Neural cell (in vitro differentiated cells): Measurements from ENCODE around the gene ROCK1. TPM values are rescaled to one million over a fixed set of nuclear protein-coding genes. Genes with fewer than 3 reads are reported as not detected.

ENCODE experiments used
- H2AFZ ChIP-seq: fragments of 200-600, 300-800 bp; sonication (generic), shearing (Covaris generic); 2 replicates; pipeline ENCODE4 v1.6.0; 2014; ENCODE audit warnings: low read depth, mild to moderate bottlenecking, antibody characterized with exemption, low read length, moderate library complexity
- H3F3A ChIP-seq: fragments of 200-600 bp; shearing (Covaris generic); 2 replicates; pipeline ENCODE4 v1.6.1; 2016; ENCODE audit warnings: mild to moderate bottlenecking, moderate library complexity, mixed read lengths, antibody characterized with exemption, low read length; ENCODE audit not compliant: insufficient read depth, poor library complexity, severe bottlenecking
- H3K27ac ChIP-seq: fragments of 200-600, 300-800 bp; sonication (generic), shearing (Covaris generic); 2 replicates; pipeline ENCODE4 v1.5.1; 2014; ENCODE audit warnings: mild to moderate bottlenecking, low read length, moderate library complexity
- H3K27me3 ChIP-seq: fragments of 300-800, 200-600 bp; sonication (generic), shearing (Covaris generic); 2 replicates; pipeline ENCODE4 v1.6.0; 2014; ENCODE audit warnings: mild to moderate bottlenecking, low read depth, low read length, moderate library complexity; ENCODE audit not compliant: insufficient read depth
- H3K36me3 ChIP-seq: fragments of 300-800, 200-600 bp; sonication (generic), shearing (Covaris generic); 2 replicates; pipeline ENCODE4 v1.5.1; 2014; ENCODE audit warnings: mild to moderate bottlenecking, antibody characterized with exemption, low read length, moderate library complexity; ENCODE audit not compliant: insufficient read depth
- H3K4me2 ChIP-seq: fragments of 300-800, 200-600 bp; sonication (generic), shearing (Covaris generic); 2 replicates; pipeline ENCODE4 v1.6.0; 2014; ENCODE audit warnings: mild to moderate bottlenecking, low read length
- H3K4me3 ChIP-seq: fragments of 300-800, 200-600 bp; sonication (generic), shearing (Covaris generic); 2 replicates; pipeline ENCODE4 v1.5.1; 2014; ENCODE audit warnings: mild to moderate bottlenecking, low read length, moderate library complexity
- H3K79me2 ChIP-seq: fragments of 200-600 bp; shearing (Covaris generic); replicated peaks from 2 replicates; pipeline ENCODE4 v1.6.0; 2014; ENCODE audit warnings: mild to moderate bottlenecking, low read length, moderate library complexity; ENCODE audit not compliant: insufficient read depth
- H3K9ac ChIP-seq: fragments of 300-800, 200-600 bp; sonication (generic), shearing (Covaris generic); 2 replicates; pipeline ENCODE4 v1.6.1; 2016; ENCODE audit warnings: mild to moderate bottlenecking, low read length, mixed read lengths
- H3K9me2 ChIP-seq: fragments of 200-600 bp; shearing (Covaris generic); 2 replicates; pipeline ENCODE4 v1.6.1; 2016; ENCODE audit warnings: mild to moderate bottlenecking, low read length, mixed read lengths; ENCODE audit not compliant: insufficient read depth
- H3K9me3 ChIP-seq: fragments of 200-600, 300-800 bp; sonication (generic), shearing (Covaris generic); 2 replicates; pipeline ENCODE4 v1.6.1; 2016; ENCODE audit warnings: mild to moderate bottlenecking, mixed run types, low read length, moderate library complexity, mixed read lengths
- H4K20me1 ChIP-seq: fragments of 200-600 bp; shearing (Covaris generic); 2 replicates; pipeline ENCODE4 v1.6.1; 2016; ENCODE audit warnings: mild to moderate bottlenecking, mixed run types; ENCODE audit not compliant: insufficient read depth
- CTCF ChIP-seq: fragments of 450-650 bp; IDR thresholded peaks from 2 replicates; pipeline ENCODE4 v1.5.1; 2014; ENCODE audit warnings: antibody characterized with exemption, mild to moderate bottlenecking, moderate library complexity; ENCODE audit not compliant: poor library complexity, severe bottlenecking
- EP300 ChIP-seq: fragments of 450-650 bp; conservative IDR thresholded peaks from 2 replicates; pipeline ENCODE4 v1.6.1; 2014; ENCODE audit warnings: antibody characterized with exemption, mild to moderate bottlenecking, moderate library complexity; ENCODE audit not compliant: poor library complexity, severe bottlenecking
- EZH2 ChIP-seq: fragments of 200-600, 300-800 bp; shearing (Covaris generic), sonication (generic); IDR thresholded peaks from 2 replicates; pipeline ENCODE4 v1.6.1; 2014; ENCODE audit warnings: antibody characterized with exemption, low read length, borderline replicate concordance, mild to moderate bottlenecking; ENCODE audit not compliant: insufficient read depth, poor library complexity, severe bottlenecking
- MXI1 ChIP-seq: fragments of 450-650 bp; conservative IDR thresholded peaks from 2 replicates; pipeline ENCODE4 v1.6.1; 2014; ENCODE audit warnings: antibody characterized with exemption, mild to moderate bottlenecking; ENCODE audit not compliant: poor library complexity, severe bottlenecking
- POLR2AphosphoS5 ChIP-seq: IDR thresholded peaks from 2 replicates; pipeline ENCODE4 v1.6.1; 2012
- RAD21 ChIP-seq: fragments of 450-650 bp; conservative IDR thresholded peaks from 2 replicates; pipeline ENCODE4 v1.6.1; 2014; ENCODE audit warnings: antibody characterized with exemption, mild to moderate bottlenecking, moderate library complexity
- SMC3 ChIP-seq: fragments of 450-650 bp; conservative IDR thresholded peaks from 2 replicates; pipeline ENCODE4 v1.6.1; 2014; ENCODE audit warnings: antibody characterized with exemption, mild to moderate bottlenecking, moderate library complexity; ENCODE audit not compliant: poor library complexity
- TAF1 ChIP-seq: IDR thresholded peaks from 2 replicates; pipeline ENCODE4 v1.6.1; 2012; ENCODE audit warnings: low read depth
- polyA plus RNA-seq: library from polyadenylated mRNA; depleted of rRNA; stranded (reverse); fragments of >200 nt; gene quantifications from 2 replicates; pipeline ENCODE4 v1.2.3, GENCODE V29; 2014
- TF ChIP-seq, protein P1 (sequence below): IDR thresholded peaks from 2 replicates; pipeline ENCODE4 v1.6.1; 2012; ENCODE audit warnings: borderline replicate concordance

The ROCK1 gene
- polyA plus RNA-seq, 1 donor from 2014 or later = 43.0 TPM

DNA sequence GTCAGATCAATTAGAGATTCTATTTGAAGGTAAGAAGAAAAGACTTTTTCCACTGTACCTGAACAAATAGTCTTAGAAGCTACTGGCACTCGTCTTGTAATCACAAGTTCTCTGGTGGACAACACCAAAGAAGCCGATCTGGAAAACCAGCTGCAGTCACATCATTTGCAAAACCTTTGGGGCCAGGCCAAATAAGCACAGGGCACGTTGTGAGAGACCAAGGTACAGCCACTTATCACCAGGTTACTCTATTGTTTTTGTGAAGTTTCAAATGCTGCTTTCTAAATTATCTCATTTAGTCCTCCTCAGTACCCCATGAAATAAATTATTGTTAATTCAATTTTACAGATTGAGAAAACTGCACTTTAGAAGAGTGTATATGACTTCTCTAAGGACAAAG, 18.5 kb downstream of the ROCK1 start:
- Histone ChIP-seq H3K4me2 (no peak overlapping the region), H3F3A (no peaks in the 10 kb centered on the region), H3K79me2 (peaks cover 68% of the 10 kb centered on the region), H3K9ac (no peak overlapping the region), H3K4me3 (no peak overlapping the region), H3K27me3 (no peaks in the 10 kb centered on the region), H4K20me1 (no peaks in the 10 kb centered on the region), H2AFZ (no peak overlapping the region), H3K9me3 (no peaks in the 10 kb centered on the region), H3K27ac (no peak overlapping the region), H3K9me2 (no peaks in the 10 kb centered on the region), H3K36me3 (no peaks in the 10 kb centered on the region)
- TF ChIP-seq, protein P1, sequence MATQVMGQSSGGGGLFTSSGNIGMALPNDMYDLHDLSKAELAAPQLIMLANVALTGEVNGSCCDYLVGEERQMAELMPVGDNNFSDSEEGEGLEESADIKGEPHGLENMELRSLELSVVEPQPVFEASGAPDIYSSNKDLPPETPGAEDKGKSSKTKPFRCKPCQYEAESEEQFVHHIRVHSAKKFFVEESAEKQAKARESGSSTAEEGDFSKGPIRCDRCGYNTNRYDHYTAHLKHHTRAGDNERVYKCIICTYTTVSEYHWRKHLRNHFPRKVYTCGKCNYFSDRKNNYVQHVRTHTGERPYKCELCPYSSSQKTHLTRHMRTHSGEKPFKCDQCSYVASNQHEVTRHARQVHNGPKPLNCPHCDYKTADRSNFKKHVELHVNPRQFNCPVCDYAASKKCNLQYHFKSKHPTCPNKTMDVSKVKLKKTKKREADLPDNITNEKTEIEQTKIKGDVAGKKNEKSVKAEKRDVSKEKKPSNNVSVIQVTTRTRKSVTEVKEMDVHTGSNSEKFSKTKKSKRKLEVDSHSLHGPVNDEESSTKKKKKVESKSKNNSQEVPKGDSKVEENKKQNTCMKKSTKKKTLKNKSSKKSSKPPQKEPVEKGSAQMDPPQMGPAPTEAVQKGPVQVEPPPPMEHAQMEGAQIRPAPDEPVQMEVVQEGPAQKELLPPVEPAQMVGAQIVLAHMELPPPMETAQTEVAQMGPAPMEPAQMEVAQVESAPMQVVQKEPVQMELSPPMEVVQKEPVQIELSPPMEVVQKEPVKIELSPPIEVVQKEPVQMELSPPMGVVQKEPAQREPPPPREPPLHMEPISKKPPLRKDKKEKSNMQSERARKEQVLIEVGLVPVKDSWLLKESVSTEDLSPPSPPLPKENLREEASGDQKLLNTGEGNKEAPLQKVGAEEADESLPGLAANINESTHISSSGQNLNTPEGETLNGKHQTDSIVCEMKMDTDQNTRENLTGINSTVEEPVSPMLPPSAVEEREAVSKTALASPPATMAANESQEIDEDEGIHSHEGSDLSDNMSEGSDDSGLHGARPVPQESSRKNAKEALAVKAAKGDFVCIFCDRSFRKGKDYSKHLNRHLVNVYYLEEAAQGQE = no peak
- TF ChIP-seq RAD21 (no peak), EP300 (no peak), CTCF (no peak), MXI1 (no peak), TAF1 (no peak), POLR2AphosphoS5 (no peak), EZH2 (no peak), SMC3 (no peak)

DNA sequence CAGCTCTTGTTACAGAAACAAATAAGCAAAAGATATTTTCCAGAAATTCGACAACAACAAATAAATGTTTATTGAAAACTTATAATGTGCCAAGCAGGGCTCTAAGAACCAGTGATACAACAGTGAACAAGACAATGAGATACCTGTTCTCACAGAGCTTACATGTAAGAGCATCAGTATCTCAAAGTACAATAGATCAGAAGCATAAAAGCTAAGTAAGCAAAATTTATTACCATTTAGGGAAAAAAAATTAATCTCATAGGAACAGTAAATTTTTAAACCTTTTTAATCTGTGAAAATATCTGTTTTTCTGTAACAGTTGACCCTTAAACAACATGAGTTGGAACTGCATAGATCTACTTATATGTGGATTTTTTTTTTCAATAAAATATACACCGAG, 20.9 kb downstream of the ROCK1 start:
- H4K20me1 ChIP-seq = no peaks in the 10 kb centered on the region
- no peaks in the 10 kb centered on the region for H3K9me2 ChIP-seq
- no peak overlapping the region for H3K27ac ChIP-seq
- H3K36me3 ChIP-seq = no peaks in the 10 kb centered on the region
- H3K9me3 ChIP-seq = no peaks in the 10 kb centered on the region
- H3K27me3 ChIP-seq = no peaks in the 10 kb centered on the region
- no peak overlapping the region for H3K4me3 ChIP-seq
- no peak overlapping the region for H2AFZ ChIP-seq
- TF ChIP-seq CTCF = no peak
- no peak for TF ChIP-seq RAD21
- TF ChIP-seq, protein P1 = no peak
- no peak for TF ChIP-seq SMC3
- TF ChIP-seq MXI1 = no peak
- no peak for TF ChIP-seq EP300
- no peaks in the 10 kb centered on the region for H3F3A ChIP-seq
- H3K9ac ChIP-seq = no peak overlapping the region
- no peak overlapping the region for H3K4me2 ChIP-seq
- H3K79me2 ChIP-seq = peaks cover 71% of the 10 kb centered on the region
